GM19438 (cell line): ENCODE results near the gene AK4.
"Not testable (repeated sequence)": the region's sequence is repeated elsewhere in the genome, so short reads cannot be mapped to it uniquely, and the experiment has no call there.

Source experiments
- ATAC-seq: cut with Tn5 transposase; IDR thresholded peaks from one replicate; pipeline ENCODE4 v1.9.1; 2021; ENCODE audit warnings: low read depth; ENCODE audit not compliant: unreplicated experiment

Gene AK4

GRCh38 chr1:65150108-65150463 lies 2.1 kb downstream of the AK4 start:
- ATAC-seq = no peak

DNA sequence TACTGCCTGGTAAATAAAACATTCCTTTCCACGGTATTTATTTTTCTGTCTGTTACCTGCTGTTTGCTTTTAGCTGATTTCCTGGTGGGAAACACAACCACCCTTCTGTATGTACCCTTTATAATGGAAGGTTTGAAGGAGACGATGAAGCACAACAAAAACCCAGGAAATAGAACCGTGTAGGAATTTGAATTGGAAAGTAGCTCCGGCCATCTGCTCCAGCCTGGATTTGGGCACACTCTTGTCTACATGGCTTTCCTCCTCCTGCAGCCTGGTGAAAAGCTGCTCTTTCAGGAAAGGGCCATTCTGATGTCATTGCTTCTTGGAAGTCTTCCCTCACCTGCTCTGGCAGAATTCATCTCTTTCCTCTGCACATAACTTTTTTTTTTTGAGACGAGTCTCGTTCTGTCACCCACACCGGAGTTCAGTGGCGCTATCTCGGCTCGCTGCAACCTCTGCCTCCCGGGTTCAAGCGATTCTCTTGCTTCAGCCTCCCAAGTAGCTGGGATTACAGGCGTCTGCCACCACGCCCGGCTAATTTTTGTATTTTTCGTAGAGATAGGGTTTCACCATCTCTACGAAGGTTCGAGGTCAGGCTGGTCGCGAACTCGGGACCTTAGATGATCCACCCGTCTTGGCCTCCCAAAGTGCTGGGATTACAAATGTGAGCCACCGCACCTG lies 2.7 kb downstream of the AK4 start:
- ATAC-seq = no peak

DNA sequence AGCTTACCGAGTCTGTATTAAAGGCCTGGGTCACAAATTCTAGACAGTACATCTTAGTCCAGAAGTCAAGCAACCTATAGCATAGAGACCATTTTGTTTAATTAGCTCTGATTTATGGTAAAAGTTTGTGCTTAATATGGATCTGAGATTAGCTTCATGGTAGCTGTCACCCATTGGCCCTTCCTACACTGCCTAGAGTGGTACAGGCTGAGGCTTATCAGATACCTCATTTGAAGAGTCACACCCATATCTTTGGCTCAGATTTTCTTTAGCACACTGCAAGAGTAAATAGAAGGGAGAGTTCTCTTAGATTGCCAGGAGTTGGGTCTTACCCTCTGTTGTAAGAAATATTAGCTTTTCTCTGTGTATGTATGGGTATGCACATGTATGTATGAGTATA lies 3.6 kb downstream of the AK4 start:
- no peak for ATAC-seq

DNA sequence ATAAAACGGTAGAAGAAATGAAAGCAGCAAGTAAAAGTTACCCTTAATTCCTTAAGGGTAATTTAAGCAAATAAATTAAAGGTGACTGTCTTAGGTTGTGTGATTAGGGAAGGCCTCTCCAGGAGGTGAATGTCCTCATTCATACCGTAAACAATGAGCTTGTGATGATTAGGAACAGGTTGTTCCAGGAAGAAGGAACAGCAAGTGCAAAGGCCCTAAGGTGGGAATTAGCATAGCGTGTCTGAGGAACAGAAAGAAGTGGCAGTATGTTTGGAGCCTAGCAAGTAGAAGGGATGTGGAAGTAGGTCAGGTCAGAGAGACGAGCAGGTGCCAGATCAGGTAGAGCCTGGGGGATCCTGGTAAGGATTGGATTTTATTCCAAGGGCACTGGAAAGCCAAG lies 5.6 kb downstream of the AK4 start:
- no peak for ATAC-seq

GRCh38 chr1:65156910-65157545 lies 9.0 kb downstream of the AK4 start:
- ATAC-seq = no peak

- no peak for ATAC-seq
Measured at GRCh38 chr1:65157546-65157941, 9.5 kb downstream of the AK4 start.

DNA sequence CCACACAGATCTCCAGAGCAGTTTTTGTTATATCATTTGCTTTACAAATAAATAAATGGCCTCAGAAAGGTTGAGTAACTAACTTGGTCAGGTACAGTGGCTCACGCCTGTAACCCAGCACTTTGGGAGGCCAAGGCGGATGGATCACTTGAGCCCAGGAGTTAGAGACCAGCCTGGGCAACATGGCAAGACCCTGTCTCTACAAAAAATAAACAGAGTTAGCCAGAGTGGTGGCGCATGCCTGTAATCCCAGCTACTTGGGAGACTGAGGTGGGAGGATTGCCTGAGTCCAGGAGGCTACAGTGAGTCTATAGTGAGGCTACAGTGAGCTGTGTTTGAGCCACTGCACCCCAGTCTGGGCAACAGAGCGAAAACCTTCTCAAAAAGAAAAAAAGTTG lies 11.3 kb downstream of the AK4 start:
- not testable (repeated sequence) for ATAC-seq

DNA sequence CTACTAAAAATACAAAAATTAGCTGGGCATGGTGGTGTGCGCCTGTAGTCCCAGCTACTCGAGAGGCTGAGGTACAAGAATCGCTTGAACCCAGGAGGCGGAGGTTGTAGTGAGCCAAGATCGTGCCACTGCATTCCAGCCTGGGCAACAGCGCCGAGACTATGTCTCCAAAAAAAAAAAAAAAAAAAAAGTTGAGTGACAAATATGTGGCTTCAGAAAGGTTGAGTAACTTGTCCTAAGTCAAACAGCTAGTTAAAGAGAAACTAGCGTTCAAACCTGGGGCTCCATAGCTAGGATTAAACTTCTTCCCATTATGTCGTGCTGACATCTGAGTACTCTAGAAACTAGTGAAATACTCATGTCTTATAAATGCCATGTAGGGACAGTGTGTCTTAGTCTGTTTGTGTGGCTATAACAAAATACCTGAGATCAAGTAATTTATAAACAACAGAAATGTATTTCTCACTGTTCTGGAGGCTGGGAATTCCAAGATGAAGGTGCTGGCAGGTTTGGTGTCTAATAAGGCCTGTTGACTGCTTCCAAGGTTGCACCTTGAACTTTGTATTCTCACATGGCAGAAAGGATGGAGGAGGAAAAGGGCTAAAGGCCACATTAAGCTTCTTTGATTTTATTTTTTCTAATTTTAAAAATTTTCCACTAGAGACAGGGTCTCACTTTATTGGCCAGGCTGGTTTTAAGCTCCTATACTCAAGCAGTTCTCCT lies 12.0 kb downstream of the AK4 start:
- ATAC-seq = no peak

DNA sequence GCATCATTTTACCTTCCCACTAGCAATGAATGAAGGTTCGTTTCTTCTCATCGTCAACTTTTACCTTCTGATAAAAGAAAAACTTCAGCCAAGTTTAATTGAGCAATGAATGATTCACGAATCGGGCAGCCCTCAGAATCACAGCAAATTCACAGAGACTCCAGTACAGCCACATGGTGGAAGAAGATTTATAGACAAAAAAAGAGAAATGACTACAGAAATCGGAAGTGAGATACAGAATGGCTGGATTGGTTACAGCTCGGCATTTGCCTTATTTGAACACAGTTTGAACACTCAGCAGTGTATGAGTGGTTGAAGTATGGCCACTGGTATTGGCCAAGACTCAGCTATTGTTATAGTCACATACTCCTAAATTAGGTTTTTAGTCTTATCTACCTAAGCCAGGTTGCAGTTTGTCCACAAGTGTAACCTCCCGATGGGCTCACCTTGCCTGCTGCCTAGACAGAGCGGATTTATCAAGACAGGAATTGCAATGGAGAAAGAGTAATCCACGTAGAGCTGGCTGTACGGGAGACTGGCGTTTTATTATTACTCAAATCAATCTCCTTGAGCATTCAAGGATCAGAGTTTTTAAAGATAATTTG lies 15.3 kb downstream of the AK4 start:
- ATAC-seq = no peak

- ATAC-seq = not testable (repeated sequence)
Measured at GRCh38 chr1:65164101-65164500, 16.1 kb downstream of the AK4 start.

- no peak for ATAC-seq
Measured at GRCh38 chr1:65164633-65165032, 16.6 kb downstream of the AK4 start.

GRCh38 chr1:65165269-65165993 lies 17.4 kb downstream of the AK4 start:
- peak; percentile 58 for ATAC-seq

DNA sequence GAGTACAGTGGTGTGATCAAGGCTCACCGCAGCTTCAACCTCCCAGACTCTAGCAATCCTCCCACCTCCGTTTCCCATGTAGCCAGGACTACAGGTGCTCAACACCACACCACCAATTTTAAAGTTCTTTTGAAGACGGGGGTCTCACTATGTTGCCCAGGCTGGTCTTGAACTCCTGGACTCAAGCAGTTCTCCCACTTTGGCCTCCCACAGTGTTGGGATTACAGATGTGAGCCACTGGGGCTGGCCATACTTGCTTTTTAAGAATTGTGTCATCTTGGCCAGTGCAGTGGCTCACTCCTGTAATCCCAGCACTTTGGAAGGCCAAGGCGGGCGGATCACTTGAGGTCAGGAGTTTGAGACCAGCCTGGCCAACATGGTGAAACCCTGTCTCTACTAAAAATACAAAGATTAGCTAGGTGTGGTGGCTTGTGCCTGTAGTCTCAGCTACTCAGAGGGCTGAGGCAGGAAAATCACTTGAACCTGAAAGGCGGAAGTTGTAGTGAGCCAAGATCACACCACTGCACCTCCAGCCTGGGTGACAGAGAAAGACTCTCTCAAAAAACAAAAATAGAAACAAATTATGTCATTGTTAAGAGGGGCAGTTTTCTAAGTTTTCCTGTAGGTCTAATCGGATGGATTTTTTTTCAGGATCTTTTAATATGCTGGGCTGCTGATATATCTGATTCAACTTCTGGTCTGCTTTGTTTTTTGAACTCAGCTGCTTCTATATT lies 18.7 kb downstream of the AK4 start:
- no peak for ATAC-seq

DNA sequence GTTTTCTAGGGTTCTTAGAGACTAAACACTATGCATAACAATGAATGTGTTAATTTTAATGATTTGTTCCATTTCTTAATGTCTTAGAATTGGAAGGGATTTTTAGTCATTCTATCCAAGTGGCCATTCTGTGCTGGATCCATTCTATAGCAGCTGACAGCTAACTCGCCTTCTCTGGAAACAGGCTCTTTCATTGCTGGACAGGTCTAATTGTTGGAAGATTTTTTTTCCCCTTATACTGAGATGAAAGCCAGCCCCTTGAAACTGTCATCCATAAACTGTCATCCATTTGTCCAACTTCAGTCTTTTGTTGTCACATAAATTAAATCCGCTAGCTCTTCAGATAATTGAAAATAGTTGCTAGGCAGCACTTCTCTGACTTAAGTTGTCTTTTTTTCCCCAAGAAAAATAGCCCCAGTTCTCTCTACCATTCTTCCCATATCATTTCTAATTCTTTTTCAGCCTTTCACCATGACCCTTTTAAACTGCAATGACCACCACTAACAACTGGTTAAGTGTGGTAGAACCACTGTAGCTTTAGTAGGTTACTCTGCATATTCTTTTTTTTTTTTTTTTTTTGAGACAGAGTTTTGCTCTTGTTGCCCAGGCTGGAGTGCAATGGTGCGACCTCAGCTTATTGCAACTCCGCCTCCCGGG lies 19.7 kb downstream of the AK4 start:
- ATAC-seq = no peak

DNA sequence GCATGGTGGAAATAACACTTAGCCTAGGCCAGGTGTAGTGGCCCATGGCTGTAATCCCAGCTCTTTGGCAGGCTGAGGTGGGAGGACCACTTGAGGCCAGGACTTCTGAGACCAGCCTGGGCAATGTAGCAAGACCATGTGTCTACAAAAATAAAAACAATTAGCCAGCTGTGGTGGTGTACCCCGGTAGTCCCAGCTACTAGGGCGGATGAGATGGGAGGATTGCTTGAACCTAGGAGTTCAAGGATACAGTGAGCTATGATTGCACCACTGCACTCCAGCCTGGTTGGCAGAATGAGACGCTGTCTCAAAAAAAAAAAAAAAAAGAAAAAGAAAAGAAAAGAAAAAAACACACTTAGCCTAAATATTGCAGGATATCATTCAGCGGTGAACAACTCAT lies 20.9 kb downstream of the AK4 start:
- ATAC-seq = no peak

DNA sequence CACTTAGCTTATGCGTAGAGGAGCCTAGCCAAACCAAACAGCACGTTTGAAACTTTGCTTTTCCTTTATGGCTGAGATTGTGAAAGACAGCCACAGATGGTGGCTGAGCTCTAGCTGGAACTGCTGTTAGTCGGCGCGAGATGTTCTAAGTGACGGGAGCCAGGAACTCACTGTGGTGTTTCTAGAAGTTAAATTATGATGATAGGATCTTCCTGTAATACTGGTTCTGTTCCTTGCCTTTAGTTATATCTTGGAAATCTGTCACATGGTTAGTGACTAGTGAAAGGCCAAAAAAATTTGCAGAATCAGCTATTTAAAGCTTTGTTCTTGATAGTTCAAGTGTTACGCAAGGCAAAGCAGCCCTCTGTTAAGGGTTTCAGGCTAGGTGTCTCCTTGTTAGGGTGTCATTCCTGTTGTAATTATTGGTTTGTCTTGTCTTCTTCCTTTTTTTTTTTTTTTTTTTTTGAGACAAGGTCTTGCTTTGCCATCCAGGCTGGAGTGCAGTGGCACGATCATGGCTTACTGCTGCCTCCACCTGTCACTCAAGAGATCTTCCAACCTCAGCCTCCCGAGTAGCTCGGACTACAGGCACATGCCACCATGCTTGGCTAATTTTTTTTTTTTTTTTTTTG lies 22.6 kb downstream of the AK4 start:
- no peak for ATAC-seq

DNA sequence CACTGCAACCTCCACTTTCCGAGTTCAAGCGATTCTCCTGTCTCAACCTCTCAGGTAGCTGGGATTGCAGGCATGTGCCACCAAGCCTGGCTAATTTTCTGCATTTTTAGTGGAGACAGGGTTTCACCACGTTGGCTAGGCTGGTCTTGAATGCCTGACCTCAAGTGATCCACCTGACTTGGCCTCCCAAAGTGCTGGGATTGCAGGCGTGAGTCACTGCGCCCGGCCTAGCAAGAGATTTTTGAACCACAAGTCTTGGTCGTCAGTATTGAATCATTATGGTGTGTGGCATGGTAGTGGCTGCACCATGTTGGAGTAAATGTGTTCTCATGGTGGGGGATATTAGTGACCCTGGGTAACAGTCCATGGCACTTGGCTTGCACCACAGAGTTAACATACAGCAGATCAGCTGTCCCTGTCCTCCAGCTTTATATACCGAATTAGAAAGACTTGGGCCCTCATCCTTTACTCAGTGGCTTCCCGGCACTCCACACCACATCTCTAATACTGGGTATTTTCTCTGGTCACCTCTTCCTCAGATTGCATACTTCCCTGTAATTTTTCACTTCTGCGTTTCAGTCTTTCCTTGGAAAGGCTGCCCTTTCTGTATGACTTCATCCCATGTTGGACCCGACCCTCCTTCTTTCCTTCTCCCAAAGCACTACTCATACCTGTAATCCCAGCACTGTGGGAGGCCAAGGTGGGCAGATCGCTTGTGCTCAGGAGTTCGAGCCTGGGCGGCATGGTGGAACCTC lies 25.1 kb downstream of the AK4 start:
- ATAC-seq = no peak

DNA sequence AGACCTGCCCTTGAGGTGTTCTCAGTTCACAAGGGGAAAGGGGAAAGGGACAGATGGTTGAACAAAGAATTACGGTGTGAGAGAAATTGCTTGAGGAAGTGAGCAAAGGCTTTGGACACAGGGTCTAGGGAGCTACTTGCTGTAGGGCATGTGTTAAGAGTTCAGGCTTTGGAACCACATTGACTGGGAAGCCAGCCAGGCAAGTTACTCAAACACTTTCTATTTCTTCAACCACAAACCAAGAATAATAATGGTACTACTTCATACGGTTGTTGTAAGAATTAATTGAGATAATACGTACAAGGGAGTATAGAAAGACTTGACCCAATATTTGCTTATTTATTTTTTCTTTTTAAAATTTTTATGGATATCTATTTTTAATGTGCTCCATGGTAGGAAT lies 26.6 kb downstream of the AK4 start:
- ATAC-seq = peak; percentile 75
